GM19468 (cell line): ENCODE data around the gene CHAF1A.

ENCODE experiments used
- ATAC-seq: cut with Tn5 transposase; IDR thresholded peaks from one replicate; pipeline ENCODE4 v1.9.1; 2021; ENCODE audit warnings: mild to moderate bottlenecking, moderate library complexity, moderate number of reproducible peaks; ENCODE audit not compliant: unreplicated experiment; ENCODE audit errors: extremely low read depth

CHAF1A gene

DNA sequence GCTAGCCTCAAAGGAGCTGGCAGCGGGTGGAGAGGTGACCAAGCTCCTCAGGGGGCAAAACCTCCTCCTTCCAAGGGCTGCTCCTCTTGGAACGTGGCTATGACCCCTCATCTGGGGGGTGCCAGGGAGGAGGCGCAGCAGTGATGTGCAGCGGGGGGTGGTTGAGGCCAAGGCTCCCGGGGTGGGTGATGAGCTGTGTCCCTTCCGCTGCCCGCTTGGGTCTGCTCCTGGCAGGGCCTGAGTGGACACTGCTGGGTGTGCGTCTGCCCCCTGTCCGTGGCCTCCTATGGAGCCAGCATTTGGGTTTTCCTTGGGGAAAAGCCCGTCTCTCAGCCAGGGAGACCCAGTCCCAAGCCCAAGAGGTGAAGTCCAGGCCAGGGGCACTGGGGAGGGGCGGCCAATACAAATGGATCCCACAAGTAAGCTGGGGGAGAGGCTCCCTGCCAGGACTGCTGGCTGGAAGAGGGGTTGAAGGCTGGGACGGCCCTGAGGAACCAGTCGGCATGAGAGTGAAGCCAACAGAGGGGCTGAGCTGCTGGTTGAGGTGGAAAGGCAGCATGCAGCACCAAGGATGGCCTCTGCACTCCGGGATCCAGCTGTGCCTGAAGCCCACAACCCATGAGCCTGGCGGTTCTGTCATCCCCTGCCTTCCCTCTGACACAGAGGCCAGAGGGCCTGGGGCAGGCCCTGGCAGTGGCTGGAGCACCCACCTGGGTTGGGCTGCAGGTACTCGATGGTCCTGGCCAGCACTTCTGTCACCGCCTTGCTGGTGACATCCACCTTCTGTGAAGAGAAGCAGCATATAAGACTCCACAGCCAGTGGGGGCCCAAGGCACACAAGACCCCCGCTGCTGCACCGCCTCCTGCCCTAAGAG, 36.4 kb upstream of the CHAF1A start:
- ATAC-seq, result no peak

DNA sequence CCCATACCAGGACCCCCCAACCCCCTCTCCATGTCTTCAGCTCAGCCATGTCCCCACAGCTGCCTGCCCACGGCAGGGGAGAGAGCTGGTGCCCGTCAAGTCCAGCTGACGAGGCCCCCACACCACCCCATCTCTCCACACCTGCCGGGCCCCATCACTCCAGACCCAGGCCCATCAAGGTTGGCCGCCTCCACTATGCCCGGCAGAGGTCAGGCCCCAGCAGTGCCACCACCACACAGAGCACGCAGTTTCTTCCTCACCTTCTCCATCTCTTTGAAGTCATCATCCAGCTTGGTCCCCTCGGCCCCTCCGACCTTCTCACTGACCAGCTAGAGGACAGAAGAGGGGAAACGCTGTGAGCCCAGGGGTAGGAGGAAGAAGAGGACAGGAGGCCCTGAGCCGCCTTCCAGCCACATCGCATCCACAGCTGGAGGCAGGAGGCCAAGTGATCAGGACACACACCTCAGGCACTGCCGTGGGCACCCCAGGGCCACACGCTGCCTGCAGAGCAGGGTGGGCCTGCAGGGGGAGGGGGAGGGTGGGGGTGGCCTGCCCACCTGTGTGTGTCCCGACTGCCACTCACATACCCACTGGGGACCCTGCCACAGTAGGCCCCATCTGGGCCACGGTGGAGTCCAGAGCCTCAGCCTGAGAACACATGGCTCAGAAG, 35.6 kb upstream of the CHAF1A start:
- ATAC-seq, result no peak

DNA sequence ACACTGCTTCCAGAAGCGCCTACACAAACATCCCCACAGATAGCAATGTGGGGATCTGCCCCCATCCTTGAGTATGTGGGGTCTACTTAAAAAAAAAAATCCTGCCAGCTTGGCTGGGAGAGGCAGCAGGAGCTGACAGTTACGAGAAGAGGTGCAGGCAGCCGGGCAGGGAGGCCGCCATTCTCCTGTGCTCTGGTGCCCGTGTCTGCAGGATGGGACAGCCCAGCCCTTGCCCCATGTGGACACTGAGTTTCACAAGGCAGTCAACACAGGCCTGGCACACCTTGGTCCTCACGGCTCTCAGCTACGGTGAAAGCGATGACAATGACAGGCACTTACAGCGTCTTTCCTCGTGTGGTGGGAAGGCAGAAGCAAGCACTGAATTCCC, 35.1 kb upstream of the CHAF1A start:
- ATAC-seq, result no peak

DNA sequence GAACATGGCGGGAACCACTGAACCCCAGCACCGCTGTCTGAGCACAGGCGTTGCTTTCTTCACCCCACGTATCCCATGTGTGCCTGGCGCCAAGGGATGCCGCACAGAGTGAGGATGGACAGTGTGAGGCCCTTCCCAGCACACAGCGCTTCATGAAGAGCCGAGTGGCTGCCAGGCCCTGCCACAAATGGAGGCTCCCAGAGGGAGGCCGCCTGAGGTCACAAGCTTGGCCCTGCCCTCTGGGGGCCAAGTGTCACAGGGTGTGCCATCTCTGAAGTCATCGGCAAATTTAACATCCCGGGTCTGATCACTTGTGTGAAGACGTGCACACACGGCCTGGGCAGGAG, 34.7 kb upstream of the CHAF1A start:
- ATAC-seq, result no peak

DNA sequence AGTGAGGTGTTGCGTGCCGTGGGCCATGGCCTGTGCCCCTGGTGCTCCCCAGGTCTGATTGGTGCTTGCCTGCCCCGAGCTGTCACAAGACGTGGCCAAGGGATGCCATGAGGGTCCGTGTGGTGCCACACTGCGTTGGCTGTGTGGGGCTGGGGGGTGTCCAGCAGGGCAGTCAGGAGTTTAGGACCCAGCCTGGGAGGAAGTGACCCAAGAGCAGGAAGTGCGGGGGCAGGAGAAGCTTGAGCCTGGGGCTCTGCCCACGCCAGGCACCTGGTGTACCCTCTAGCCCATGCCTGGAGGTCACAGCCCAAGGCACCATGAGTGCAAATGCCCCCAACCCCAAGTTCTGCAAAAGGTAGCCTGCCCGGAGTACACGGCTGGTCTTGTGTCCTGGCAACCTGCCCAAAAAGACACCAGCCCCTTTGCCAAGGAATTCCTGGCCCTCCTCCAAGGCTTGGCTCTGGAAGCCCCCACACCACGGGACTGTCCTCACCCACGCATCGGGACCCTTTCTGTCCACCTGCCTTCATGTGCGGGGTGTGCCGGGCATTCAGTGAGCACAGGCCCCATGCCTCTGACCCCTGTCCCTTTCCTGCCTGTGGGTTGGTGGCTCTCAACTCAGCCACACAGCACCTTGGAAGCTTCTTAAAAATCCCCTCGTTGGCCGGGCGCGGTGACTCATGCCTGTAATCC, 34.2 kb upstream of the CHAF1A start:
- no peak for ATAC-seq

DNA sequence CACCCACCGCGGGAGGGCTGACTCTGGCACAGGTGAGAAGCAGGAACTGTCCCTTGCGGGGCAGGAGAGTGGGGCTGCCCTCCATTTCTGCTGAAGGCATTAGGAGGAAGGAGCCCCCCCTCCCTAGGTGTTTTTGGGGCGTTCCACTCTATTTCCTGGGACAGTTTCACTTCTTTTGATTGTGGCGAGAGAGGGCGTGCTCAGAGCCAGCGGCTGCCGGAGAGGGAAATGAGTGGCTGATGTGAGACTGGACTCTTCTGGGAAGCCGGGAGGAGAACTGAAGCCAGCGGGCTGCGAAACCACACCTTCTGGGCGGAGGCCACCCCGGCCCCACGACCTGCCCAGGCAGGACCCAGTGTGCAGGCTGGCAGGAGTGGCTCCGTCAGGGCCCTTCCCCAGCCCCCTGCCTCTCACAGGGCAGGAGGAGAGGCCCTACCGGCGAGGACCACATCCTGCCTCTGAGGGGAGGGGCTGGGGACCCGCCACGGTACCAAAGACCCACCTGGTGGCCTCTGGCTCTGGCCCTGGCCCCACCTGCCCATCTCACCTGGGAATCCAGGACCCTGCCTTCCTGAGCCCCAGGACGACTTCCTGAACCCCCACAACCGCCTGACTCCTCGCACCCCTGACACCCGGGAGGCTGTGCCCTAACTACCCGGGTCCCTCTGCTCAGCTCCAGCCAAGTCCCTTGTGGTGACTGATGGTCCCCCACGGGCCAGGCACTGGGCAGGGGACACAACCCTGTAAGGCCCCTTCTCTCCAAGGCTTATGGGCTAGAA, 33.1 kb upstream of the CHAF1A start:
- peak; percentile 19 for ATAC-seq

DNA sequence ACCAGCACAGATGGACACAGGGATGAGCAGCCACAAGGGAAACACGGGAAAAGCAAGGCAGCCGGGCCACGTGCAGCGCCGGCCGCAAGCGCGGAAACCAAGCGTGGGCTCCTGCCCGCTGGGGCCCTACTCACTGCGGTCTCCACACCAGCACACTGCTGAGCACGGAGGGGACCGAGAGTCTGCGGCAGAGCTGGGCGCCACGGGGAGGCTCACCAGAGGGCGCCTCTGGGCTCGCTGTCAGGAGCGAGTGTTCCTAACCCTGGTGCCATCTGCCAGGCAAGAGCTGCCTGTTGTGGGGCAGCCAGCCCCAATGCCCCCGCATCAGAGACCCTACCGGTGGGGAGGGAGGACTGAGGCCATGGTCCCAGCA, 32.6 kb upstream of the CHAF1A start:
- ATAC-seq, result no peak

DNA sequence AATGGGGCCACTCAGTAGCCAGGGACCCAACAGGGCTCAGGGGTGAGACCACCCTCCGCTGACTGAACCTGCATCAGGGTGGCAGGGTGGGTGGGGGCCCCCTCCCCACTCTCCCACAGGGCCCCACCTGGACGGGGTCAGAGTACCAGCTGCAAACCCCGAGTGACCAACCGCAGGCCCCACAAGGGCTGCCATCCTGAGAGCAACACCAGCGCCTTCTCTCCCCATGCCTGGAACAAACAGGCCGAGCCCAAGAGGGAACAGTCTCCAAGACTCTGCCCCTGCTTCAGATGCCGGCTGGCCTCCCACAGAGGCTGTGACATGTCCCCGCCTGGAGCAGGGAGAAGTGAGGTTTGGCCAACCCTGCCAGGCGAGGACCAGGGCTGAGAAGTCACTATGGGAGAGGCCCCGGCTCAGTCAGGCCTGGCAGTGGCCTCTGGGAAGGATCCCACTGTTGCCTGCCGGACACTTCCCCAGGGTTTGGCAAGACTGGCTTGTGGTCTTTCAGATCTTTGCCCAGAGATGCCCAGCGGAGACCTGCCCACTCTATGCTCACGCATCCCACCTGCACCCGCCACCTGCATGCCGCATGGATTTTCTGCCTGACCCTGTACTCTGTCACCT, 31.9 kb upstream of the CHAF1A start:
- ATAC-seq, result no peak

DNA sequence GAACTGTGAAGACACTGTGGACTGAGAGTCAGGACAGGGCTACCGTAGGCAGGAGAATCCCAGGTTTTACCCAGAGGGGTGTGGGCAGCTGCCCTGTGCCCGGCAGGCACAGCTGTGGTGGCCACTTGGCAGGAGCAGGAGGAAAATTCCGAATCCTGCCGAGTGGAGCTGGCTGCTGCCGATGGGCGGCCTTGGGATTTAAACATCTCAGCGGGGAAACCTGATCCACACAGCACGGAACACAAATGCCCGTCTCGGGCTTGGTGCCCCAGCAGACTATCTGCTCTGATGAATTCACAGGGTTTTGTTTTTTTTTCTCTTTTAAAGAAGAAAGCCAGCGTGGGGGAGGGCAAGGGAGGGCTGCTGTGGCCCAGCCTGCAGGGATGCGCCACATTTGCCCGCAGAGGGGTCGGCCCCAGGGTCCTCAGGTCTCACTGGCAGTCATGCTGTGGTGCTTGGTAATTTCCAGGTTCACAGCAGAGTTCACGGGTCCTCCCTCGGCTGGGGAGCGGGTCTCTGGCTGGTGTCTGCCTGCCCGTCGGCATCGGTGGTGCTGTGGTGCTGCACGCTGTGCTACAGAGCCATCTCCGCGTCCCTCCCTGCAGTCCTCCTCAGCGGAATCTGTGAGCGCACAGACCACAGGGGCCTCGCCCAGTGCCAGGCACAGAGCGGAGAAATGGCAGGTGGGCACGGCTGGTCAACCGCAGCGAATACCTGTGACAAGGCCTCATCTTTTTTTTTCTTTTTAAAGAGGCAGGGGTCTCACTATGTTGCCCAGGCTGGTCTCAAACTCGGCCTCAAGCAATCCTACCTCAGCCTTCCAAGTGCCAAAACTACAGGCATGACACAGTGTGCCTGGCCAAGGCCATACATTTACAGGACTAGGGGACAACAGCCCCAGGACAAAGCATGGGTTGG, 30.9 kb upstream of the CHAF1A start:
- no peak for ATAC-seq

DNA sequence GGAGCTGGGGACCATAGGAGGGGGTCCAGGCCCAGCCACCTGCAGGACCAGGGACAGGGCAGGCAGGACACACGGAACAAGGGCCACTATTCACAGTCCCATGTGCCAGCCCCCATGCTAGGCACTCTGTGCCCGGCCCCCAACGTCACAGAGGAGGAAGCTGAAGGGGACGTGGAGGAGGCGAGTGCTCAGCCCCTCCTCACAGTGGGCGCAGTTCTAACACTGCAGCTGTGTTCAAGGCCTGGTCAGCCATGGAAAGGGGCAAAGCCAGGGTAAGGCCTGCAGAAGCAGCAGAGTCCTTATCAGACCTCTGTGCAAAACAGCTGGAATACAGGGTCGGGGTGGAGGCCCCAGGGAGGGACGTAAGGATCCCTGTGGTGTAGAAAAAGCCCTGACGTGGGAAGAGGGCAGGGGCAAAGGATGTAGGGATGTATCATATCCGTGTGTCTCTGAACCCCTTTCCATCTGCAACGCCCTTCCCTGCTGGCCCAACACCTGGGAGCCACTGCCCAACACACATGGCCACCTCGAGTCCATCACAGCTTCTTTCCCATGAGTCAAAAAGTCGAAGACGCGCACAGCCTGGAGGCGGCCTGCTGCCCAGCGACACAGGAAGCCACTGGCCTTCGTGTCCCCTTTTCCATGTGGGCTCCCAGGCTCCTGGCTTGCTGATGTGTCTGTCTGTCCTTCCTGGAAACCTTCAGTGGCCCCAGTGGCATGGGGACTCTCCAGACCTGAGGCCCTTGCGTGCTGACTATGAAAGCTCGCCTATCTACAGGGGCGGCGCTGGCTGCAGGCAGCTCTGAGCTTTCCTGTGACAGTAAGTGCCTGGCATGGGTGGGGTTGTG, 30.1 kb upstream of the CHAF1A start:
- ATAC-seq, result no peak

DNA sequence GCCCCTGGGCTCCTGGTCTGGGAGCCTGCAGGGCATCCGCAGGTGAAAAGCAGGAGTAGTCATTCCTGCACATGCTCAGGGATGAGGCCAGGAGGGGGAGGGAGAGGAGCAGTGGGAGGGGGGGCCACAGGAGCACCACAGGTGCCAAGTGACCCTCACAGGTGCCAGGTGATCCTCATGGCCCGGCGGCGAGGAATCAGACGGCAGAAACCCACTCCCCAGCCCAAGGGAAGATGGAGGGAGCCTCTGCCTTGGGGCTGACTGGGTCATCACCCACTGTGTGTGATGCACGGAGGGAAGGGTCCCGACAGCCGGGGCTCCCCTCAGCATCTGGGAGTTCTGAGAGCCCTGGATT, 29.4 kb upstream of the CHAF1A start:
- no peak for ATAC-seq

DNA sequence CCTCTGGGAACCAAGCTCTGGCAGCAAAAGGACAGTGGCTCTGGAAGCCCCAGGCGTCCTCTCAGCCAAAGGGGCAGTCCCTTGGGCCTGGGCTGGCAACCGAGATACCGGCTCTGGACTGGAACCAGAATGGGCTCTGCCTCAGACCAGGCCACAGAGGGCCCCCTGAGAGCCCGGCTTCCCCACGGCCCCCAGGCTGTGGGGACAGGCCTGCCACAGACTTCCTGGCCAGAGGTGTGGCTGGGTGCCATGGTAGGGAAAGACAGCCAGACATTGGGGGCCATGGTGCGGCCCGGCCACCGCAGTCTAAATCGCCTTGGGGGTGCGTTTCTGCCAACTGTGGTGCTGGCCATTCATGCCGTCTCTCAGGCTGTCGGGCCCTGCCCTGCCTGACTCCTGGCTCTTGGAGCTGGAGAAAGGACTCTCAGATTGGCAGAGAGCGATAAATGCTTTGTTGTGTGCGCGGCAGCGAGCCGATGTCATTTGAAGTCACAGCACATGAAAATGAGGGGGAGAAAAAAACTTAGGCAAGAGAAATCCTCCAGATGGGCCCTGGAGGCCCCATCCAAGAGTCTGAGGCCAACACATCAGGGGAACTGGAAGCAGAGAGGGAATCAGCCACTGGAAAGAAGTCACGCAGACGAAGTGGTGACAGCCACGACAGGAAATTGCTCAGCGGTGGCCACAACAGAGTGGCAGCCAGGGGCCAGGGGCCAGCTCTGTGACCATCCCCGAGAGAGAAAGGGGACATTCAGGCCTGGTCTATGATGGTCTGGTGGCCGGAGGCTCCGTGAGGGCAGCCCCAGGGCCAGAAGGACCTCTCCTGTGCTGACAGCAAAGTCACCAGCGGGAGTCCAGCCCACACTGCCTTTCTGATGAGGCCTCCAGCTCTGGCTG, 28.6 kb upstream of the CHAF1A start:
- no peak for ATAC-seq

DNA sequence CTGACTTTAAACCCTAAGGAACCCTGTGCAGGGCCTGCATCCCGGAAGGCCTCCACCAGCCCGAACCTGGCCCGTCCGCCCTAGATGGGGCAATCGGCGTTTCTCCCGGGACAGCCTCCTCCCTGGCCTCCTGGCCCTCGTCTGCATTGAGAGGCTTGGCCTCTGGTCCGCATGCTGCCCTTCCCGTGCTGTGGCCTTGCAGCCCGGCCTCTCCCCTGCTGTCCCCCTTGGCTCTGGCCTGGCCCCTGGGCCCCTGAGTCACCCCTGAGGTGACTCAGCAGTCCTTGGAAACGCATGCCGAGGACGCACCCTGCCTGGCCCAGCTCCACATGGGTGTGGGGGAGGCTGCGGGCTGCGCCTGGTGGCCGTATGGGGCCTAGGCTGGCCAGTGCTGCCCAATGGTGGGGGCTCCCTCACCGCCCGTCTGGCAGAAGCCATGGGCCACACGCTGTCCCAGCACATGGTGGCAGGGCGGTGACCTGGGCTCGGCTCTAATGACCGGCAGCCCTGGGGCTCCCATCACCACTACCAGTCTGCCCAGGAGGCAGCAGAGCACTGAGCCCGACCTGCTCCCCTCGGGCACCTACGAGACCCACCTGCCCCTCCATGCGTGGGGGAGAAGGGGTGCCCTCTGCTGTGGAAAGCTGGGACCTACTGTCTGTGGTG, 27.8 kb upstream of the CHAF1A start:
- no peak for ATAC-seq

DNA sequence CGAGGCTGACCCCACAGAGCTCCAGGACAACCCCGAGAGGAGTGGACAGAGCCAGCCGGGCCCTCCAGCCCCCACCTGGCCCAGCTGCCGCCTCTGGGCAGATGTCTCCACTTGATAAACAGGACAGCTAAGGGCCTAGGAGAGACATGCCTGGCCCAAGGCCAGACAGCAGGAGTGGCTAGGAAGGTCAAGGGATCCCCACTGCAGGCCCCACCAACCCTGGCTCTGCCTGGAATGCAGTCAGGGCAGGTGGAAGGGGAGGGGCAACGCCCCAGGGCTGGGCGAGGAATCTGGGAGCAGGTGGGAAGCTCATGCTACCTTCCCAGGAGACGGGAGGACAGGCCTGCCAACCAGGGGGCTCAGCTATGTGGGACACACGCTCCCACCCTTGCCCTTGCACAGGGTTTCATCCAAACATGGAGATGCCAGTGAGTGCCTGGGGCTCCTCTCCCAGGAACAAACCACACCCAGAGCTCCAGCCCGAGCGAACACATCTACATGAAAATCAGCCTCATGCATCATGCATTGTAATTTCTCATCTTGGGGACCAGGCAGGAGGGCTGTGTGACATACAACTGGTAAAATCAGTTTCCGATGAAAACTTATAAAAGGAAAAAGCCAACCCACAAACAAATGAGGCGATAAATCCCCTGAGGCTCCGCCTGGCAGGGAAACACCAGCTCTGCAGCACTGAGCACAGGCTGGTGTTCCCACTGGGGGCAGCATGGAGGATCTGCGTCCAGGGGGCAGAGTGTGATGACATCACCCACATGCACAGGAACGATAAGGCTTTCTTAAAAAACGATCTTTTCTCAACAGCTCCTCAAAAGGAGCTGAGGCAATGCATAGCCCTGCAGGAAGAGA, 27.0 kb upstream of the CHAF1A start:
- no peak for ATAC-seq

DNA sequence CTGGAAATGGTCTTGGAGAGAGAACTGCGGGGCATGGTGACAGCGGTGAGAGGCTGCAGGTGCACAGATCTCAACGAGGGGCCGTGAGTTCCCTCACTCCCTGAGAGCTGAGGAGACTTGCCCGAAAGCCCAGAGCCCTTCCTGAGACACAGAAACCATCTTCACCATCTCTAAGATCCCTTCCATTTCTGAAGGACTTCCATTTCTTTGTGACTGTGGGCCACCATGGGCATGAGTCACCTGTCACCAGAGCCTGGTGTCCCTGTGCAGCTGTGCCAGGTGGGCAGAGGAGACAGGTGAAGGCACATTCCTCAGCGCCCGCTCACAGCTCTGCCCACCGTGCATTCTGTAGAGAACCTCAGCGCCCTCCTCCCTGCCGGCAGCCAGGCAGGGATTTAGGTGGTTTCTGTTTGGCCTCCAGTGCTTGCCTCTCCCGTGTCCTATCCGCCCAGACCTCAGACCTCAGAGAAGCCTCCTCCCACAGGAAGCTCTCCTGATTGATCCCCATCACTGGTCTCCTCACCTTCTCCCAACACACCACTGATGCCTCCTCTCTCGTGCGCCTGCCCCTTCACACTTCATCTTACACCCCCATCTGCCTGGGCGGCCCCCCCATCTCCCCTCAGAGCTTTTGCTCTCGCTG, 26.3 kb upstream of the CHAF1A start:
- no peak for ATAC-seq

DNA sequence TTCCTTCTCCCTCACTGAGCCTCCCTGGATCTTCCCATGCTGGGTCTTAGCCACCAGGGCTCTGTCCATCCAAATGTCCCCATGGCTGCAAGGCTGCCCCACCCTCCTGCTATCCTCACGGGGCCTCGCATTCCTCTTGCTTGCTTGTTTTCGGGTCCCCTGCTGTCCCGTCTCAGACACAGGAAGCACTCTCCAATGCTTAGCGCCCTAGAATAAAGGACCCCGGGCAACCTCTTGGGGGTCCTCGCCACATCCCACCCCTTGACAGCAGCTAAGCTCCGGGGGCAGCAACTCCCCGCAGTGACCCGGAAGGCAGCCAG, 25.8 kb upstream of the CHAF1A start:
- no peak for ATAC-seq
